SU-DHL-6 (cell line): ENCODE measurements around the gene SCCPDH.

Source experiments
- H2AFZ ChIP-seq: fragments of 200-600 bp; sonication (generic); 2 replicates; pipeline ENCODE4 v1.6.1; 2014; ENCODE audit warnings: low read depth, mild to moderate bottlenecking, moderate library complexity, mixed read lengths, antibody characterized with exemption, low read length; ENCODE audit not compliant: severe bottlenecking
- H3F3A ChIP-seq: fragments of 200-600 bp; shearing (Covaris generic); 2 replicates; pipeline ENCODE4 v1.6.0; 2016; ENCODE audit warnings: antibody characterized with exemption, mild to moderate bottlenecking; ENCODE audit not compliant: insufficient read depth
- H3K27ac ChIP-seq: fragments of 200-600 bp; sonication (generic); 2 replicates; pipeline ENCODE4 v1.5.1; 2016; ENCODE audit warnings: low read depth, mild to moderate bottlenecking, low read length, moderate library complexity, mixed read lengths
- H3K27me3 ChIP-seq: fragments of 200-600 bp; sonication (generic), shearing (Covaris generic); 2 replicates; pipeline ENCODE4 v1.6.0; 2014; ENCODE audit warnings: mild to moderate bottlenecking, low read length
- H3K36me3 ChIP-seq: fragments of 200-600 bp; sonication (generic); 2 replicates; pipeline ENCODE4 v1.6.1; 2014; ENCODE audit warnings: mild to moderate bottlenecking, low read length, mixed read lengths
- H3K4me2 ChIP-seq: fragments of 300-600, 200-600 bp; shearing (Covaris generic), sonication (generic); 2 replicates; pipeline ENCODE4 v1.6.0; 2014; ENCODE audit warnings: low read length, low read depth, mild to moderate bottlenecking; ENCODE audit not compliant: poor library complexity, severe bottlenecking
- H3K4me3 ChIP-seq: fragments of 200-600 bp; sonication (generic); 2 replicates; pipeline ENCODE4 v1.5.1; 2014; ENCODE audit warnings: antibody characterized with exemption, low read length, mild to moderate bottlenecking, mixed read lengths; ENCODE audit not compliant: insufficient read depth, poor library complexity, severe bottlenecking
- H3K79me2 ChIP-seq: fragments of 200-600 bp; sonication (generic); 2 replicates; pipeline ENCODE4 v1.6.1; 2014; ENCODE audit warnings: mild to moderate bottlenecking, low read length, moderate library complexity; ENCODE audit not compliant: insufficient read depth
- H3K9ac ChIP-seq: fragments of 200-600 bp; sonication (generic); 2 replicates; pipeline ENCODE4 v1.7.0; 2014; ENCODE audit warnings: mild to moderate bottlenecking, low read length
- H3K9me2 ChIP-seq: fragments of 200-600 bp; sonication (generic); replicated peaks from 2 replicates; pipeline ENCODE4 v1.6.1; 2014; ENCODE audit warnings: low read length; ENCODE audit not compliant: insufficient read depth
- H3K9me3 ChIP-seq: fragments of 200-600 bp; sonication (generic); 2 replicates; pipeline ENCODE4 v1.6.1; 2014; ENCODE audit warnings: low read length, mixed read lengths; ENCODE audit not compliant: insufficient read depth
- H4K20me1 ChIP-seq: fragments of 200-600 bp; sonication (generic); 2 replicates; pipeline ENCODE4 v1.6.1; 2014; ENCODE audit warnings: low read depth, mild to moderate bottlenecking, antibody characterized with exemption, low read length, moderate library complexity, mixed read lengths
- EZH2phosphoT487 ChIP-seq: fragments of 200-600 bp; sonication (generic), shearing (Covaris generic); conservative IDR thresholded peaks from 2 replicates; pipeline ENCODE4 v1.6.1; 2018; ENCODE audit warnings: mild to moderate bottlenecking, antibody characterized with exemption, low read length, moderate library complexity, mixed read lengths
- TF ChIP-seq, protein P1 (sequence below): fragments of 200-600 bp; sonication (generic); IDR thresholded peaks from one replicate; pipeline ENCODE4 v1.5.1; 2017; ENCODE audit warnings: antibody characterized with exemption, mild to moderate bottlenecking, low read length, moderate library complexity; ENCODE audit not compliant: insufficient read depth, poor library complexity, severe bottlenecking

Gene SCCPDH

DNA sequence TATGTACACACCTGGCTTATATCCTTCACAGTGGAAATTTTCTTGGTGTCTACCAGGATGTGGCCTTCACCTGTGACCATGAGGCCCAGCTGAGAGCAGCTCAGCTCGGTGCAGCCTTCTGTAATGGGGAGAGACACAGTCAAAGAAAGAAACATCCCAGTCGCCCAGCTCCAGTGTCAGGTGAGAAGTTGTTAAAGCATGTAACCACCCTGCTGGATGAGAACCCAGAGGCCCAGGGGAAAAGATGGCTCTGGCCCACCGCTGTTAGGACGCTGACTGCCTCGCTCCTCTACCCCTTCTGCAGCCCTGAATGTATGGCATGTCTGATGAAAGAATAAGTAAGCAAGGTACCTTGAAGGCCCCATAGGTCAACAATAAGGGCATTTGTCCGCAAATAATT lies 52.7 kb downstream of the SCCPDH start:
- H3K36me3 ChIP-seq: 0 out of 2 replicates have a peak, but pooled peaks cover 4% of the 10 kb centered on the region
- no peak overlapping the region for H3K27ac ChIP-seq
- TF ChIP-seq, protein P1, sequence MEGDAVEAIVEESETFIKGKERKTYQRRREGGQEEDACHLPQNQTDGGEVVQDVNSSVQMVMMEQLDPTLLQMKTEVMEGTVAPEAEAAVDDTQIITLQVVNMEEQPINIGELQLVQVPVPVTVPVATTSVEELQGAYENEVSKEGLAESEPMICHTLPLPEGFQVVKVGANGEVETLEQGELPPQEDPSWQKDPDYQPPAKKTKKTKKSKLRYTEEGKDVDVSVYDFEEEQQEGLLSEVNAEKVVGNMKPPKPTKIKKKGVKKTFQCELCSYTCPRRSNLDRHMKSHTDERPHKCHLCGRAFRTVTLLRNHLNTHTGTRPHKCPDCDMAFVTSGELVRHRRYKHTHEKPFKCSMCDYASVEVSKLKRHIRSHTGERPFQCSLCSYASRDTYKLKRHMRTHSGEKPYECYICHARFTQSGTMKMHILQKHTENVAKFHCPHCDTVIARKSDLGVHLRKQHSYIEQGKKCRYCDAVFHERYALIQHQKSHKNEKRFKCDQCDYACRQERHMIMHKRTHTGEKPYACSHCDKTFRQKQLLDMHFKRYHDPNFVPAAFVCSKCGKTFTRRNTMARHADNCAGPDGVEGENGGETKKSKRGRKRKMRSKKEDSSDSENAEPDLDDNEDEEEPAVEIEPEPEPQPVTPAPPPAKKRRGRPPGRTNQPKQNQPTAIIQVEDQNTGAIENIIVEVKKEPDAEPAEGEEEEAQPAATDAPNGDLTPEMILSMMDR: no peak
- no peak for TF ChIP-seq EZH2phosphoT487
- no peaks in the 10 kb centered on the region for H3F3A ChIP-seq
- H3K9me3 ChIP-seq: no peaks in the 10 kb centered on the region
- H3K27me3 ChIP-seq: no peaks in the 10 kb centered on the region
- H3K9me2 ChIP-seq: no peaks in the 10 kb centered on the region
- no peak overlapping the region for H3K9ac ChIP-seq
- H3K4me2 ChIP-seq: no peak overlapping the region
- H2AFZ ChIP-seq: no peak overlapping the region
- H4K20me1 ChIP-seq: no peaks in the 10 kb centered on the region
- no peaks in the 10 kb centered on the region for H3K79me2 ChIP-seq
- H3K4me3 ChIP-seq: no peak overlapping the region

DNA sequence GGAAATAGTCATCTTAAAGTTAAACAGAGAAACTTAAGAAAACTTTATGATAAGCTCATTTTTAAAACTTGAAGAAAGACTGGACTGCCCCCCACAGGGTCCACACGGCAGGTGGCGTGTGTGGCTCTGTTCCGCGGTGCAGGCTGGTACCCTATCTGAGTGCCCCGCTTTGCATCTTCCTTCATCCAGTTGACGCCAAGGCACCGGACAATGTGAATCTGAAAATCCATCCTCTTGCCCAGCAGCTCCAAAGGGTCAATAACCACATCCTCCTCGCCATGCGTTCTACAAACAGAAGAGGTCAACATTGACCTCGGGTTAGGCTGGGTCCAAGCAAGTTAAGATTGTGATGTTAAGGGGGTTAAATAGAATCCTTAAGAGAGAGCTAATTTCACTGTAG lies 54.5 kb downstream of the SCCPDH start:
- Histone ChIP-seq H2AFZ (no peak overlapping the region), H3K27ac (no peak overlapping the region), H3K79me2 (no peaks in the 10 kb centered on the region), H3K36me3 (0 out of 2 replicates have a peak, but pooled peaks cover 3% of the 10 kb centered on the region), H3K9me2 (no peaks in the 10 kb centered on the region), H3K9me3 (no peaks in the 10 kb centered on the region), H4K20me1 (no peaks in the 10 kb centered on the region), H3K9ac (no peak overlapping the region), H3F3A (no peaks in the 10 kb centered on the region), H3K4me2 (no peak overlapping the region), H3K27me3 (no peaks in the 10 kb centered on the region), H3K4me3 (no peak overlapping the region)
- TF ChIP-seq, protein P1: no peak
- no peak for TF ChIP-seq EZH2phosphoT487

DNA sequence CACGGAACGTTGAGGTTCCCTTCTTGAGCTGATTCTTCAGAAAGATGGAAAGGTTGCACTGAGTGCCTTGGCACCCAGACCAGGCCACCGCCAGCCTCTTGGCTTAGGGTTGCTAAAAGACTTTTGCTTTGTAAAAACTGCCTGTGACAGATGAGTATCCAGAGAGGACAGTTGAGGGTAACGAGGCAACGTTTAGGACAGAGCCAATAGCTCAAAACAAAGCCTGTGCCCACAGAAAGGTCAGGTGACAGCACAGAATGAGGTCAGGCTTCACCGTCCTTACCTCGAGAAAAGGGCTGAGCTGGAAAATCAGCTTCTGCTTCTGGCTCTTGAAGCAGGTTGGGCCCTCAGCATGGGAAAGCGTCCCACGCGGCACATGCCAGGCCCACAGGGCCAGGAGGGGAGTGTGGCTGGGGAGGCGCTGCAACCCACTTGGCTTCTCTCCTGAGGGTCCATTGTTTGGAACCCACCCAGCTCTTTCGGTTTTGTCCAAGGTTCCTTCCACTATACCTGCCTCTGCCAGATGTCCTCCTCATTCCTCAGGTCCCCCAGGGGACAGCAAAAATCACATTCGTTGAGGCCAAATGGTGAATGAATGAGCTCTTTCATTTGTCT lies 55.5 kb downstream of the SCCPDH start:
- Histone ChIP-seq H2AFZ (no peak overlapping the region), H3K4me3 (no peak overlapping the region), H3F3A (no peaks in the 10 kb centered on the region), H3K9ac (no peak overlapping the region), H3K9me3 (no peaks in the 10 kb centered on the region), H3K27ac (no peak overlapping the region), H3K79me2 (no peaks in the 10 kb centered on the region), H3K36me3 (no peaks in the 10 kb centered on the region), H4K20me1 (no peaks in the 10 kb centered on the region), H3K4me2 (no peak overlapping the region), H3K27me3 (no peaks in the 10 kb centered on the region), H3K9me2 (no peaks in the 10 kb centered on the region)
- TF ChIP-seq, protein P1: no peak
- TF ChIP-seq EZH2phosphoT487: no peak
